Measurements from ENCODE around the gene DYRK1A.
"Not testable (repeated sequence)": the region's sequence is repeated elsewhere in the genome, so short reads cannot be mapped to it uniquely, and the experiment has no call there.

DYRK1A gene

DNA sequence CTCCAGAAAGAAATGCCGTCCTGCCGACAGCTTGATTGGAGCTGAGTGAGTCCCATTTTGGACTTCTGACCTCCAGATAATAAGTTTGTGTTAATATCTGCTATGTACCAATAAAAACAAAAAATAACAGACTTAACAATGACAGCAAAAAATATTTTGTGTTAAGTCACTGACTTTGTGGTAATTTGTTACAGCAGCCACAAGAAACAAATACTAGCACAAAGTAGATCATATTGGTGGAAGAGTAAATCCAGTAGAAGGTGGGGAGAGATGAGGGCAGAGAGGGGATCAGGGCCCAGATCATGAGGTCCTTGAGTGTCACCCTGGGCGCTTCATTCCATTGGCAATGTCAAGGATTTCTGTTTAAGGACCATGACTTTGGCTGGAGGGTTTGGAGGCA, 168.6 kb downstream of the DYRK1A start:
- TF ChIP-seq, protein P1, sequence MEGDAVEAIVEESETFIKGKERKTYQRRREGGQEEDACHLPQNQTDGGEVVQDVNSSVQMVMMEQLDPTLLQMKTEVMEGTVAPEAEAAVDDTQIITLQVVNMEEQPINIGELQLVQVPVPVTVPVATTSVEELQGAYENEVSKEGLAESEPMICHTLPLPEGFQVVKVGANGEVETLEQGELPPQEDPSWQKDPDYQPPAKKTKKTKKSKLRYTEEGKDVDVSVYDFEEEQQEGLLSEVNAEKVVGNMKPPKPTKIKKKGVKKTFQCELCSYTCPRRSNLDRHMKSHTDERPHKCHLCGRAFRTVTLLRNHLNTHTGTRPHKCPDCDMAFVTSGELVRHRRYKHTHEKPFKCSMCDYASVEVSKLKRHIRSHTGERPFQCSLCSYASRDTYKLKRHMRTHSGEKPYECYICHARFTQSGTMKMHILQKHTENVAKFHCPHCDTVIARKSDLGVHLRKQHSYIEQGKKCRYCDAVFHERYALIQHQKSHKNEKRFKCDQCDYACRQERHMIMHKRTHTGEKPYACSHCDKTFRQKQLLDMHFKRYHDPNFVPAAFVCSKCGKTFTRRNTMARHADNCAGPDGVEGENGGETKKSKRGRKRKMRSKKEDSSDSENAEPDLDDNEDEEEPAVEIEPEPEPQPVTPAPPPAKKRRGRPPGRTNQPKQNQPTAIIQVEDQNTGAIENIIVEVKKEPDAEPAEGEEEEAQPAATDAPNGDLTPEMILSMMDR (IDR thresholded peaks at IDR 0.05; ENCODE audit: low read depth, low read length, missing control alignments) = no peak
- in situ Hi-C loops (cut with HindIII; ENCODE audit: low pct_ligation_motif_present, low sequenced_read_pairs) = no loop called here
- H3K27me3 ChIP-seq (replicated peaks) = no peaks in the 10 kb centered on the region
- DNase-seq = no peak
- no peak overlapping the region for H3K4me3 ChIP-seq (ENCODE audit: low read depth, low read length)
- no peaks in the 10 kb centered on the region for H3K36me3 ChIP-seq (replicated peaks)
- H3K27ac ChIP-seq = no peak overlapping the region

DNA sequence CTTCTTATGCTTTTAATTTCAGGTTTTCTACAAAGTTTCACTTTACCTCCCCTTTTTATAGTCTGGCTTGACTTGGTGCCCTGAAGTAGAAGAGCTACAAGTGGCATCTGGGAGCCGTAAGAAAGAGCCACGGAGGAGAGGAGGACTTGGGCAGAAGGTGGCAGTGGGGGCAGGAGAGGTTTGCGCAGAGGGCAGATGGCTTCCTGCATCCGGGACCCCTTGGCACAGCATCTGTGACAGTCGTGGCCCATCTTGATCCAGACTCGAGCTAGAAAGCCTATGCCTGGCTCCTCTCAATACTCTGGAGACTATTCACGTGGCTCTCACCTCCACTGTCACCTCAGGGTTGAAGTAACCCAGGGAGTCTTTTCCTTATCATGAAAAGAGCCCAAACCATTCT, 169.1 kb downstream of the DYRK1A start:
- TF ChIP-seq, protein P1 (IDR thresholded peaks at IDR 0.05; ENCODE audit: low read depth, low read length, missing control alignments) = no peak
- Histone ChIP-seq H3K27me3 (replicated peaks) (no peaks in the 10 kb centered on the region), H3K27ac (no peak overlapping the region), H3K4me3 (ENCODE audit: low read depth, low read length) (no peak overlapping the region), H3K36me3 (replicated peaks) (no peaks in the 10 kb centered on the region)
- no peak for DNase-seq
- in situ Hi-C loops (cut with HindIII; ENCODE audit: low pct_ligation_motif_present, low sequenced_read_pairs) = no loop called here

DNA sequence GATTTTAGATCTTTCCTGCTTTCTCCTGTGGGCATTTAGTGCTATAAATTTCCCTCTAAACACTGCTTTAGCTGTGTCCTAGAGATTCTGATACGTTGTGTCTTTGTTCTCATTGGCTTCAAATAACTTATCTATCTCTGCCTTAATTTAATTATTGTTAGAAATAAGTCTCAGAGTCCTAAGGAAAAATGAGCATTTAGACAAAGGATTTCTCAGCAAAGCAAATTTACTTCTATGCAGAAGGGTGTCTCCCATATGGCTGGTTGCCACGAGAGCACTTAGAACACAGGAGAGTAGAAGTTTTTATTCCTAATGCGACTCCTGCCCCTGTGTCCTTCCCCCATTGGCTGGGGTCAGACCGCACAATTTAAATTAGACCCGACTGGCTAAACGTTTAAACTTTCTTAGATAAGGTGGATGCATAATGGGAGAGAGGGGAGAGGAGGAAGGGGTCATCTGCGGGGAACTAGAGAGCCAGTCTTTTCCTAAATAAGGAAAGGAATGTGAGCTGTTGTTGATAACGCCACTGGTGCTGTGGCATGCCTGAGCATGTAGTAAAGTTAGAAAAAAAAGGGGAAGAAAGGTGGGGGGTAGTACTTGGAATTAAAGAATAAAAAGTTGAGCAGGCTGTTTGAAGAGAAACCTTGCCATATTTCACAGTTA, 170.2 kb downstream of the DYRK1A start:
- H3K36me3 ChIP-seq (replicated peaks) = no peaks in the 10 kb centered on the region
- in situ Hi-C loops (cut with HindIII; ENCODE audit: low pct_ligation_motif_present, low sequenced_read_pairs) = no loop called here
- no peak overlapping the region for H3K27ac ChIP-seq
- TF ChIP-seq, protein P1 (IDR thresholded peaks at IDR 0.05; ENCODE audit: low read depth, low read length, missing control alignments) = no peak
- no peak for DNase-seq
- H3K27me3 ChIP-seq (replicated peaks) = no peaks in the 10 kb centered on the region
- H3K4me3 ChIP-seq (ENCODE audit: low read depth, low read length) = no peak overlapping the region

DNA sequence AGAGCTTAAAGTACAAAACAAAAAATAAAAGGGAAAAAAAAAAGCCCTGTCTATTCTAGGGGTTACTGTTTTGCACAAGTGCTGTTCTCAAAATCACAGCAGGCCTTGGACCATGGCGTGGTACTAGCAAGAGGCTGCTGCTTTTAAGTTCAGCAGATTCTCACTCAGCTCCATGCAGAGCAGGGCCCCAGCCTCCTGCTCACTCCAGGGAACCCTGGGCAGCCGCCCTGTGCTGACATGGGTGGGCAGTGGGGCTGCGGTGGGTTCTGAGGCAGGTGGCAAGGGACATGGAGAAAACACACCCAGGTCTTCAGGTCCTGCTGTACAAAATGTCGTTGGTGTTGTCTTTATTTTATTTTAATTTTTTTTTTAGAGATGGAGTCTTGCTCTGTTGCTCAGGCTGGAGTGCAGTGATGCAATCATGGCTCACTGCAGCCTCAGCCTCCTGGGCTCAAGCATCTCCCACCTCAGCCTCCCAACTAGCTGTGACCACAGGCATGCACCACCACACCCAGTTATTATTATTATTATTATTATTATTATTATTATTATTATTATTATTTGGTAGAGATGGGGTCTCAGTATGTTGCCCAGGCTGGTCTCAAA, 170.9 kb downstream of the DYRK1A start:
- H3K36me3 ChIP-seq (replicated peaks) = no peaks in the 10 kb centered on the region
- H3K4me3 ChIP-seq (ENCODE audit: low read depth, low read length) = no peak overlapping the region
- H3K27ac ChIP-seq = no peak overlapping the region
- no peaks in the 10 kb centered on the region for H3K27me3 ChIP-seq (replicated peaks)
- in situ Hi-C loops (cut with HindIII; ENCODE audit: low pct_ligation_motif_present, low sequenced_read_pairs) = no loop called here
- no peak for DNase-seq
- TF ChIP-seq, protein P1 (IDR thresholded peaks at IDR 0.05; ENCODE audit: low read depth, low read length, missing control alignments) = no peak

DNA sequence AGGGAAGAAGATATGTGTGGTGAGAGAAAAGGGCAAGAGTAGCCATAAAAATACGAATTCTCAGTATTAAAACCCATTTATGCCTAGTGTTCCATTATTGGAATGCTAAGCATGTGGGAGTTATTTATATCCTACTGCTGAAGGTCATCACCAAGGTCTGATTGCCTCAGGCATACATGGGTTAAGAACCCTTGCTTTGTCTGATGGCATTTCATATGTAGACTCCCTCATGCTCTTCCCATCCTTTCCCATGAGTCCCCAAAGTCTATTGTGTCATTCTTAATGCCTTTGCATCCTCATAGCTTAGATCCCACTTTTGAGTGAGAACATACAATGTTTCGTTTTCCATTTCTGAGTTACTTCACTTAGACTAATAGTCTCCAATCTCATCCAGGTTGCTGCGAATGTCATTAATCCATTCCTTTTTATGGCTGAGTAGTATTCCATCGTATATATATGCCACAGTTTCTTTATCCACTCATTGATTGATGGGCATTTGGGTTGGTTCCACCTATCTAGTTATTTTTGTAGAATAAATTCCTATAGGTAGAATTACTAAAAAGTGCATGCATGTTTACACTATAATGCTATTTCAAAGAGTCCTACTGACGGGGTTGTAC, 172.5 kb downstream of the DYRK1A start:
- Histone ChIP-seq H3K4me3 (ENCODE audit: low read depth, low read length) (no peak overlapping the region), H3K27ac (no peak overlapping the region), H3K36me3 (replicated peaks) (no peaks in the 10 kb centered on the region), H3K27me3 (replicated peaks) (no peaks in the 10 kb centered on the region)
- DNase-seq = no peak
- in situ Hi-C loops (cut with HindIII; ENCODE audit: low pct_ligation_motif_present, low sequenced_read_pairs) = no loop called here
- TF ChIP-seq, protein P1 (IDR thresholded peaks at IDR 0.05; ENCODE audit: low read depth, low read length, missing control alignments) = no peak

DNA sequence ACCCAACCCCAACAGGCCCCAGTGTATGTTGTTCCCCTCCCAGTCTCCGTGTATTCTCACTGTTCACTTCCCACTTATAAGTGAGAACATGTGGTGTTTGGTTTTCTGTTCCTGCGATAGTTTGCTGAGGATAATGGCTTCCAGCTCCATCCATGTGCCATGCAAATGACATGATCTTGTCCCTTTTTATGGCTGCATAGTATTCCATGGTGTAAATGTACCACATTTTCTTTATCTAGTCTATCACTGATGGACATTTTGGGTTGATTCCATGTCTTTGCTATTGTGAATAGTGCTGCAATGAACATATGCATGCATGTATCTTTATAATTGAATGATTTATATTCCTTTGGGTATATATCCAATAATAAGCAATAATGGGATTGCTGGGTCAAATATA, 174.6 kb downstream of the DYRK1A start:
- in situ Hi-C loops (cut with HindIII; ENCODE audit: low pct_ligation_motif_present, low sequenced_read_pairs); H3K4me3 ChIP-seq (ENCODE audit: low read depth, low read length); DNase-seq; H3K36me3 ChIP-seq (replicated peaks); H3K27ac ChIP-seq; H3K27me3 ChIP-seq (replicated peaks): not testable (repeated sequence)

Measured in brain microvascular endothelial cell (primary cell).